Muscle layer of colon (tissue), 2 donors: ENCODE results near the gene NRM.

Experiments used
- H3K27ac ChIP-seq: one replicate; pipeline ENCODE4 v1.7.0; 2013; ENCODE audit warnings: low read depth, mild to moderate bottlenecking, low read length, moderate library complexity
- H3K27me3 ChIP-seq, 2 donors: one replicate each; pipeline ENCODE4 v1.7.0; 2013; ENCODE audit warnings: low read length in 2 of 2, mild to moderate bottlenecking in 2 of 2; ENCODE audit not compliant: insufficient read depth in 2 of 2, control insufficient read depth in 1 of 2
- H3K36me3 ChIP-seq: one replicate; pipeline ENCODE4 v1.7.0; 2013; ENCODE audit warnings: mild to moderate bottlenecking, low read length; ENCODE audit not compliant: insufficient read depth
- H3K4me1 ChIP-seq: one replicate; pipeline ENCODE4 v1.7.0; 2013; ENCODE audit warnings: mild to moderate bottlenecking, low read length; ENCODE audit not compliant: insufficient read depth
- H3K4me3 ChIP-seq, 2 donors: one replicate each; pipeline ENCODE4 v1.7.0; 2013; ENCODE audit warnings: low read length in 2 of 2, low read depth in 1 of 2, mild to moderate bottlenecking in 1 of 2, moderate library complexity in 1 of 2
- H3K9ac ChIP-seq: one replicate; pipeline ENCODE4 v1.7.0; 2013; ENCODE audit warnings: low read length
- H3K9me3 ChIP-seq: one replicate; pipeline ENCODE4 v1.7.0; 2013; ENCODE audit warnings: mild to moderate bottlenecking, low read length
- donor health status: abdominal sarcoma.
- donor health status: Adenocarcinoma of cecum.

Gene NRM

DNA sequence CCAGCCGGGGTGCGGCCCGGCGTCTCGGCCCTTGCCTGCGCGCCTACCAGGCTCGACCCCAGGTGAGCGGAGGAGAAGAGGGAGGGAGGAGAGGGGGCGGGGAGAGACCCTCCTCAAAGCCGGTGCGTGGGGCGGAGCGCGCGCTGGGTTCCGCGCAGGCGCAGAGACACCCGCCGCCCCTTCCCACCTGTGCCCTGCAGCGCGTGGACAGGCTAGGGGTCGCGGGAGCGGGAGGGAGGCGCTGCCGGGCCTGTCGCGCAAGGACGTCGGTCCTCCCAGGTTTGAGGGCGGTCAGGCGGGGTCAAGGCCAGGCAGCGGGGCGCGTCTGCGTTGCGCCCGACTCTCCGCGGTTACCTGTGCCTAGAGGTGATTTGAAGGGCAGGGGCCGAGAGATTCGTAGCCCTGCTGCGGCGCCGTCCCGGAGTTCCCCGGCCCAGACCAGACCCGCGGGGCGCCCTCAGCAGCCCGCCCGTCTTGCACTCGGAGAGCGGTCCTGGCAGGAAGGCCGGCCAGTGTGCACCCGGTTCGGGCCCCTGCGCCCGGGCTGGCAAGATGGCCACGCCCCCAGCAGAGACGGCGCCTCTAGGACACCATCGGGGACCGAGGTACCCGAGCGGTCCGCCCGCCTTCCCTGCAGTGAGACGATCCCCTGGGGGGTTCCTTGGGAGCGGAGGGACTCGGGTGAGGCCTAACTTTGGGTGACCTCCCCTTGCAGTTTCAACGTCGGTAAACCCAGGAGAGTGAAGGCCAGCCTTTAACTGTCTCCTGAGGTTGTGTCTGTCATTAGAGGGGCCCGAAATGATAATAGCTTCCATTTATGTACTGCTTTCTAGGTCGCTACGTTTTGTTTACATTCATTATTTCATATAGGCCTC lies 43.3 kb downstream of the NRM start:
- H3K27ac ChIP-seq, result peak overlapping the region; percentile 98
- H3K36me3 ChIP-seq, result peaks cover 21% of the 10 kb centered on the region
- no peaks in the 10 kb centered on the region for H3K9me3 ChIP-seq
- H3K4me3 ChIP-seq, result peak overlapping the region; percentile 72 to 86
- no peaks in the 10 kb centered on the region for H3K27me3 ChIP-seq
- peak overlapping the region; percentile 85 for H3K9ac ChIP-seq
- peaks cover 14% of the 10 kb centered on the region for H3K4me1 ChIP-seq

DNA sequence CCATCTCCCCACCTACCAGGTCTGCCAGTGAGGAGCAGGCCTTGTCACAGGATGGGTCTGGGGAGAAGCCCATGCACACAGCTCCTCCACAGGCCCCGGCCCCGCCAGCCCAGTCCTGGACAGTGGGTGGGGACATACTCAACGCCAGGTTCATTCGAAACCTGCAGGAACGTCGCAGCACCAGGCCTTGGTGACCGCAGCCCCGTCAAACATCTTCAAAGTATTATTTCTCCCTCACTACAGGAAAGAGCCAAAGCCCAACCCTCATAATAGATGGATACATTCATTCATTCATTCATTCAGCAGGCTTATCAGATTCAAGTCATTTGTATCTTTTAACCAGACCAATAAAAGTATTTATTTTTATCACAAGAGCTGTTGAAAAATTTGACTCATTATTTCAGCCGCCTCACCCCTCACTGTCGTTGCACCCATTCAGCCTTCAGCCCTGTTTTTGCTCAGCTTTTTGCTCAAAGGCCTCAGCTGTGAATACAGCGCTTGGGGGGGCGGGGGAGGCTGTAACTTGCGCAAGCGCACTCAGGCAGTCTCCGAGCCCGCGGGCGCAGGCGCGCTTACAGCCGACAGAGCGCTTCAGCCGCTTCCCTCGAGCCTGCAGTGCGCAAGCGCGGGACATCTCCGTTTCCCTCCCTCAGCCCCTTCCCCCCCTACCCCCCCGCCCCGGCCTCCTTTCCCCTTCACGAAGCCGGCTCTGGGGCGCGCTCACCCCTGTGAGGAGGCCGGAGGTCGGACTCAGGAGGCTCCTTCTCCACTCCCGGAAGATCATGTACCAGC lies 44.1 kb downstream of the NRM start, which contains the start of gene C6orf136:
TSS of gene C6orf136 (plus strand) at position 684 of the 792 bp plus-strand sequence. CDS start at position 783, 99 bp downstream.
- peaks cover 14% of the 10 kb centered on the region for H3K4me1 ChIP-seq
- H3K4me3 ChIP-seq, result peak within 1 kb of the TSS; percentile 72 to 86
- H3K36me3 ChIP-seq, result peaks cover 17% of the 10 kb centered on the region
- H3K9ac ChIP-seq, result peak within 1 kb of the TSS; percentile 85
- peak within 1 kb of the TSS; percentile 98 for H3K27ac ChIP-seq
- no peaks in the 10 kb centered on the region for H3K27me3 ChIP-seq
- H3K9me3 ChIP-seq, result no peaks in the 10 kb centered on the region

- H3K27ac ChIP-seq, result peak overlapping the region; percentile 98
- H3K4me1 ChIP-seq, result peaks cover 14% of the 10 kb centered on the region
- H3K9me3 ChIP-seq, result no peaks in the 10 kb centered on the region
- peak overlapping the region; percentile 3 for H3K9ac ChIP-seq
- no peaks in the 10 kb centered on the region for H3K27me3 ChIP-seq
- peaks cover 17% of the 10 kb centered on the region for H3K36me3 ChIP-seq
- H3K4me3 ChIP-seq, result no peak overlapping the region
Measured at GRCh38 chr6:30645989-30646388, 44.8 kb downstream of the NRM start.

- H3K36me3 ChIP-seq, result peaks cover 23% of the 10 kb centered on the region
- H3K9me3 ChIP-seq, result no peaks in the 10 kb centered on the region
- peaks cover 14% of the 10 kb centered on the region for H3K4me1 ChIP-seq
- no peak overlapping the region for H3K4me3 ChIP-seq
- H3K27me3 ChIP-seq, result no peaks in the 10 kb centered on the region
- no peak overlapping the region for H3K9ac ChIP-seq
- no peak overlapping the region for H3K27ac ChIP-seq
Measured at GRCh38 chr6:30644769-30645168, 46.0 kb downstream of the NRM start.

DNA sequence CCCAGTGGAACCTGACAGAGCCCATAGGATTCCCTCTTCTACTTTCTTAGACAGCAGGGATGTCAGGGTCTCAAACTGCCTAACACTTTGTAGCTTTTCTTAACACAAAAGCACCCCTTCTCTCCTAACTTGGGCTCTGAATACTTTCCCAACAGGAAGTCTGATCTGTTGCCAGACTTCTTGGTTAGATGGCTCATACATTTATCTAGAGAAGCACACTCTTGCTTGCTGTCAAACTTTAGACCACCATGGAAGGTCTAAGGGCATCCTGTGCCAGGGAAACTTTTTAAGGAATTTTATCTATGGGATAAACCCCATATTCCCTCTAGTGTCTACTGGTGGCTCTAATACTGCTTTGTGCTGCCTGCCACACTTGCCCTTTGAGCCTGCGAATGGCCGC lies 47.1 kb downstream of the NRM start:
- Histone ChIP-seq H3K4me3 (no peak overlapping the region), H3K9me3 (no peaks in the 10 kb centered on the region), H3K27ac (no peak overlapping the region), H3K9ac (no peak overlapping the region), H3K27me3 (no peaks in the 10 kb centered on the region), H3K36me3 (peaks cover 19% of the 10 kb centered on the region), H3K4me1 (peaks cover 14% of the 10 kb centered on the region)

GRCh38 chr6:30641048-30641447 lies 49.7 kb downstream of the NRM start:
- no peak overlapping the region for H3K4me3 ChIP-seq
- peaks cover under 1% of the 10 kb centered on the region for H3K4me1 ChIP-seq
- H3K27ac ChIP-seq, result no peak overlapping the region
- no peaks in the 10 kb centered on the region for H3K27me3 ChIP-seq
- no peak overlapping the region for H3K9ac ChIP-seq
- H3K36me3 ChIP-seq, result peaks cover 19% of the 10 kb centered on the region
- no peaks in the 10 kb centered on the region for H3K9me3 ChIP-seq

GRCh38 chr6:30640481-30640880 lies 50.3 kb downstream of the NRM start:
- H3K4me3 ChIP-seq, result no peak overlapping the region
- no peaks in the 10 kb centered on the region for H3K4me1 ChIP-seq
- no peaks in the 10 kb centered on the region for H3K9me3 ChIP-seq
- no peak overlapping the region for H3K9ac ChIP-seq
- H3K27me3 ChIP-seq, result no peaks in the 10 kb centered on the region
- H3K36me3 ChIP-seq, result peaks cover 19% of the 10 kb centered on the region
- no peak overlapping the region for H3K27ac ChIP-seq
